Renal pelvis (tissue), 4 donors: ENCODE data around the gene NAMPT. TPM values are rescaled to one million over a fixed set of nuclear protein-coding genes. Genes with fewer than 3 reads are reported as not detected.

Experiments
- DNase-seq: peaks from one replicate; pipeline ENCODE4 v3.0.0-alpha.2; 2013
- polyA plus RNA-seq, 3 donors: library from polyadenylated mRNA; unstranded; fragments of 120-200 nt; gene quantifications; one replicate each; pipeline ENCODE4 v1.2.1, GENCODE V29; 2013; ENCODE audit not compliant: insufficient read length in 3 of 3

NAMPT gene
- polyA plus RNA-seq, 3 donors = 38.4 to 42.0 (median 38.9) TPM

- DNase-seq = no peak
These were observed 5.2 kb downstream of the NAMPT start for GRCh38 chr7:106279425-106280197.

GRCh38 chr7:106278695-106279094 is 6.1 kb downstream of the NAMPT start:
- DNase-seq = no peak

GRCh38 chr7:106277976-106278375 is 6.8 kb downstream of the NAMPT start:
- no peak for DNase-seq

GRCh38 chr7:106276513-106276912 is 8.3 kb downstream of the NAMPT start:
- DNase-seq = no peak

GRCh38 chr7:106273009-106273668 is 11.6 kb downstream of the NAMPT start:
- no peak for DNase-seq

GRCh38 chr7:106270122-106270977 is 14.4 kb downstream of the NAMPT start:
- no peak for DNase-seq

GRCh38 chr7:106269254-106269961 is 15.4 kb downstream of the NAMPT start:
- no peak for DNase-seq

GRCh38 chr7:106265133-106265532 is 19.6 kb downstream of the NAMPT start:
- DNase-seq = no peak

- DNase-seq = no peak
These were observed 22.4 kb downstream of the NAMPT start for GRCh38 chr7:106262221-106262881.

GRCh38 chr7:106260136-106260561 is 24.6 kb downstream of the NAMPT start:
- no peak for DNase-seq

GRCh38 chr7:106258789-106259188 is 26.0 kb downstream of the NAMPT start:
- DNase-seq = no peak

GRCh38 chr7:106257752-106258151 is 27.0 kb downstream of the NAMPT start:
- no peak for DNase-seq

- no peak for DNase-seq
These were observed 28.6 kb downstream of the NAMPT start for GRCh38 chr7:106256144-106256543.

GRCh38 chr7:106255246-106255645 is 29.5 kb downstream of the NAMPT start:
- DNase-seq = no peak

GRCh38 chr7:106254525-106255116 is 30.2 kb downstream of the NAMPT start:
- DNase-seq = no peak

GRCh38 chr7:106252568-106252967 is 32.2 kb downstream of the NAMPT start:
- DNase-seq = no peak

GRCh38 chr7:106249488-106249887 is 35.3 kb downstream of the NAMPT start:
- DNase-seq = no peak

- DNase-seq = no peak
These were observed 36.2 kb downstream of the NAMPT start for GRCh38 chr7:106248600-106248999.

- DNase-seq = no peak
These were observed 36.9 kb downstream of the NAMPT start for GRCh38 chr7:106247841-106248240.

GRCh38 chr7:106246902-106247711 is 37.7 kb downstream of the NAMPT start:
- no peak for DNase-seq
